ENCODE data around the gene GSC2.
A peak's percentile ranks its signal among the peaks of the same experiment; 100 is the strongest.

Gene GSC2

GRCh38 chr22:19149991-19150390, at the start of gene GSC2:
Gene GSC2 (minus strand): TSS chr22:19150292. CDS start chr22:19150283, 9 bp downstream.
- no peak for DNase-seq

GRCh38 chr22:19199479-19199878, 49.4 kb upstream of the GSC2 start:
- DNase-seq, result no peak

GRCh38 chr22:19197997-19198865, 48.1 kb upstream of the GSC2 start:
- no peak for DNase-seq

- DNase-seq, result no peak
Measured at GRCh38 chr22:19196841-19197612, 46.9 kb upstream of the GSC2 start.

- no peak for DNase-seq
Measured at GRCh38 chr22:19195796-19196731, 46.0 kb upstream of the GSC2 start.

- DNase-seq, result no peak
Measured at GRCh38 chr22:19194766-19195536, 44.9 kb upstream of the GSC2 start.

GRCh38 chr22:19193879-19194278, 43.8 kb upstream of the GSC2 start:
- no peak for DNase-seq

- no peak for DNase-seq
Measured at GRCh38 chr22:19187716-19188563, 37.8 kb upstream of the GSC2 start.

- DNase-seq, result no peak
Measured at GRCh38 chr22:19184276-19184997, 34.3 kb upstream of the GSC2 start.

GRCh38 chr22:19183216-19183615, 33.1 kb upstream of the GSC2 start:
- no peak for DNase-seq

- DNase-seq, result no peak
Measured at GRCh38 chr22:19182472-19183157, 32.5 kb upstream of the GSC2 start.

GRCh38 chr22:19181786-19182471, 31.8 kb upstream of the GSC2 start:
- DNase-seq, result no peak

- DNase-seq, result no peak
Measured at GRCh38 chr22:19180740-19181410, 30.8 kb upstream of the GSC2 start.

- no peak for DNase-seq
Measured at GRCh38 chr22:19180234-19180633, 30.1 kb upstream of the GSC2 start.

GRCh38 chr22:19179497-19180048, 29.5 kb upstream of the GSC2 start:
- peak; percentile 41 for DNase-seq

GRCh38 chr22:19178657-19179496, 28.8 kb upstream of the GSC2 start, which contains the start of gene SLC25A1:
Gene SLC25A1 (minus strand): TSS chr22:19178736. CDS start chr22:19178673, 63 bp downstream.
- peak; percentile 79 for DNase-seq

- peak; percentile 49 for DNase-seq
Measured at GRCh38 chr22:19178065-19178656, 28.1 kb upstream of the GSC2 start.

All from NCI-H1436 (cell line).